Central memory CD8-positive, alpha-beta T cell (primary cell): ENCODE results near the gene DLG5.
"Not testable (repeated sequence)": the region's sequence is repeated elsewhere in the genome, so short reads cannot be mapped to it uniquely, and the experiment has no call there.

Experiments used
- ATAC-seq: fragments of 150-1000 bp; cut with Tn5 transposase; replicated peaks from 2 replicates; pipeline ENCODE4 v1.10.0; 2022; ENCODE audit warnings: mild to moderate bottlenecking, moderate FRiP score, moderate number of reproducible peaks; ENCODE audit not compliant: poor library complexity, severe bottlenecking; ENCODE audit errors: extremely low read depth
- DNase-seq, 2 donors: peaks; one replicate each; pipeline ENCODE4 v3.0.0; 2021; ENCODE audit warnings: low spot score in 2 of 2
- H3K27ac Mint-ChIP-seq: one replicate; pipeline ENCODE4 v1.8.0; 2022; ENCODE audit warnings: low read depth, mild to moderate bottlenecking, moderate library complexity, mixed read lengths
- H3K27me3 Mint-ChIP-seq: one replicate; pipeline ENCODE4 v1.8.0; 2022; ENCODE audit warnings: mixed read lengths
- H3K36me3 Mint-ChIP-seq: one replicate; pipeline ENCODE4 v1.8.0; 2022; ENCODE audit warnings: mild to moderate bottlenecking, moderate library complexity, mixed read lengths; ENCODE audit not compliant: insufficient read depth
- H3K4me1 Mint-ChIP-seq: one replicate; pipeline ENCODE4 v1.8.0; 2022; ENCODE audit warnings: mixed read lengths
- H3K4me3 Mint-ChIP-seq: one replicate; pipeline ENCODE4 v1.8.0; 2022; ENCODE audit warnings: mild to moderate bottlenecking, moderate library complexity, mixed read lengths
- H3K9me3 Mint-ChIP-seq: one replicate; pipeline ENCODE4 v1.8.0; 2022; ENCODE audit warnings: mixed read lengths

Gene DLG5

GRCh38 chr10:77789861-77790260 lies 136.7 kb downstream of the DLG5 start:
- Mint-ChIP-seq H3K9me3 (no peaks in the 10 kb centered on the region), H3K36me3 (peaks cover 6% of the 10 kb centered on the region), H3K27ac (no peak overlapping the region), H3K27me3 (no peaks in the 10 kb centered on the region), H3K4me3 (no peak overlapping the region), H3K4me1 (no peaks in the 10 kb centered on the region)
- ATAC-seq (no peak), DNase-seq (no peak)

- Mint-ChIP-seq H3K9me3 (no peaks in the 10 kb centered on the region), H3K27ac (no peak overlapping the region), H3K36me3 (peaks cover 6% of the 10 kb centered on the region), H3K4me1 (no peaks in the 10 kb centered on the region), H3K27me3 (no peaks in the 10 kb centered on the region), H3K4me3 (no peak overlapping the region)
- ATAC-seq, result no peak
- no peak for DNase-seq
These were observed 137.5 kb downstream of the DLG5 start for GRCh38 chr10:77789016-77789415.

GRCh38 chr10:77788496-77789010 lies 138.0 kb downstream of the DLG5 start:
- H3K9me3 Mint-ChIP-seq, result no peaks in the 10 kb centered on the region
- DNase-seq, result no peak
- H3K4me3 Mint-ChIP-seq, result no peak overlapping the region
- no peaks in the 10 kb centered on the region for H3K4me1 Mint-ChIP-seq
- peaks cover 6% of the 10 kb centered on the region for H3K36me3 Mint-ChIP-seq
- no peak for ATAC-seq
- H3K27ac Mint-ChIP-seq, result no peak overlapping the region
- no peaks in the 10 kb centered on the region for H3K27me3 Mint-ChIP-seq

DNA sequence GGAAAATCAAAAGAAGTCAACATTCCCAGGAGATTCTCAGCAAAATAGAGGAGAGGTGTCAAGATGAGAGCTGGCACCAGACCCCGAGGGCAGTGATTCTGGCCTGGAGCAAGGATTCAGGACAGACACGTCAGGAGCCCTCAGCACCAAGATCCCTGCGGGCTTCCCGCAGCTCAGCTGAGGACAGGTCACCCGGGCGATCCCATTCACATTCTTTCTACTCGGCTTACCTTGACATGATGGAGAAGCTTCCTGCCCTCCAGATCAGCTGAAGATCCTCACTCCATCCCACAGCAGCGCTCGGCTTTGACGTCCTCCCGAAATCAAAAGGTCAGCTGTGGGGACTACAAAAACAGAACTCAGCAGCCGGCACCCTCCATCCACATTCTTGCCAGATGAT lies 139.1 kb downstream of the DLG5 start:
- Mint-ChIP-seq H3K27ac (no peak overlapping the region), H3K36me3 (peaks cover 6% of the 10 kb centered on the region), H3K9me3 (no peaks in the 10 kb centered on the region), H3K4me3 (no peak overlapping the region), H3K4me1 (no peaks in the 10 kb centered on the region), H3K27me3 (no peaks in the 10 kb centered on the region)
- ATAC-seq (no peak), DNase-seq (no peak)

- DNase-seq (no peak), ATAC-seq (no peak)
- no peaks in the 10 kb centered on the region for H3K27me3 Mint-ChIP-seq
- peaks cover 4% of the 10 kb centered on the region for H3K36me3 Mint-ChIP-seq
- H3K4me1 Mint-ChIP-seq, result no peaks in the 10 kb centered on the region
- no peak overlapping the region for H3K4me3 Mint-ChIP-seq
- no peaks in the 10 kb centered on the region for H3K9me3 Mint-ChIP-seq
- H3K27ac Mint-ChIP-seq, result no peak overlapping the region
These were observed 141.7 kb downstream of the DLG5 start for GRCh38 chr10:77784856-77785255.

- ATAC-seq, result no peak
- Mint-ChIP-seq H3K36me3 (peaks cover 2% of the 10 kb centered on the region), H3K4me3 (no peak overlapping the region), H3K27me3 (no peaks in the 10 kb centered on the region), H3K27ac (no peak overlapping the region), H3K9me3 (peaks cover 5% of the 10 kb centered on the region), H3K4me1 (no peaks in the 10 kb centered on the region)
- no peak for DNase-seq
These were observed 144.1 kb downstream of the DLG5 start for GRCh38 chr10:77782328-77783061.

- H3K4me1 Mint-ChIP-seq, result no peaks in the 10 kb centered on the region
- peaks cover 7% of the 10 kb centered on the region for H3K9me3 Mint-ChIP-seq
- no peak for DNase-seq
- H3K4me3 Mint-ChIP-seq, result no peak overlapping the region
- no peak for ATAC-seq
- H3K27ac Mint-ChIP-seq, result no peak overlapping the region
- H3K36me3 Mint-ChIP-seq, result peaks cover 2% of the 10 kb centered on the region
- no peaks in the 10 kb centered on the region for H3K27me3 Mint-ChIP-seq
These were observed 144.9 kb downstream of the DLG5 start for GRCh38 chr10:77781451-77782327.

- Mint-ChIP-seq H3K4me3 (no peak overlapping the region), H3K9me3 (peaks cover 12% of the 10 kb centered on the region), H3K4me1 (no peaks in the 10 kb centered on the region), H3K36me3 (no peaks in the 10 kb centered on the region), H3K27me3 (no peaks in the 10 kb centered on the region), H3K27ac (no peak overlapping the region)
- ATAC-seq, result no peak
- DNase-seq, result no peak
These were observed 146.4 kb downstream of the DLG5 start for GRCh38 chr10:77780180-77780579.

DNA sequence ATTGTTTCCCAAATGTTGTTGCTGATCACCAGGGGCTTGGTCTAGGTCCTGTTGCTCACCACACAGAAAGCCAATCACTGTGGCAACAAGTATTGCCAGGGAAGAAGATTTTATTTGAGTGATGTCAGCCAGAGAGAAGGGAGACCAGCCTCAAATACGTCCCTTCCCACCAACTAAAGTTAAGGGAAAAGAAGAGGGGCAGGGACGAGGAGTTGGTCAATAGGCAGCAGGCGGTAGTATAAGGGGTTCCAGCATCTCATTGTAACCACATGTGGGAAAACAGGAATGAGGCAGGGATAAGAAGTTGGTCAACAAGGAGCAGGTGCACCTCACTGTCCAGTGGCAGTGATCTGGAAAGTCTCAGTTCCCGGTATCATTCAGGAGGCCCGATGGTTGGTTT lies 150.1 kb downstream of the DLG5 start:
- no peaks in the 10 kb centered on the region for H3K36me3 Mint-ChIP-seq

GRCh38 chr10:77774940-77775391 lies 151.6 kb downstream of the DLG5 start:
- ATAC-seq (no peak), DNase-seq (no peak)
- H3K9me3 Mint-ChIP-seq, result peaks cover 12% of the 10 kb centered on the region
- peaks cover 12% of the 10 kb centered on the region for H3K4me1 Mint-ChIP-seq
- no peak overlapping the region for H3K27ac Mint-ChIP-seq
- H3K4me3 Mint-ChIP-seq, result no peak overlapping the region
- no peaks in the 10 kb centered on the region for H3K27me3 Mint-ChIP-seq
- H3K36me3 Mint-ChIP-seq, result no peaks in the 10 kb centered on the region

More for the DNA sequence above, 150.1 kb downstream of the DLG5 start:
- no peak for DNase-seq
- H3K27me3 Mint-ChIP-seq, result no peaks in the 10 kb centered on the region
- H3K4me3 Mint-ChIP-seq, result no peak overlapping the region
- H3K9me3 Mint-ChIP-seq, result peaks cover 12% of the 10 kb centered on the region
- ATAC-seq, result no peak
- H3K27ac Mint-ChIP-seq, result no peak overlapping the region
- peaks cover 12% of the 10 kb centered on the region for H3K4me1 Mint-ChIP-seq

DNA sequence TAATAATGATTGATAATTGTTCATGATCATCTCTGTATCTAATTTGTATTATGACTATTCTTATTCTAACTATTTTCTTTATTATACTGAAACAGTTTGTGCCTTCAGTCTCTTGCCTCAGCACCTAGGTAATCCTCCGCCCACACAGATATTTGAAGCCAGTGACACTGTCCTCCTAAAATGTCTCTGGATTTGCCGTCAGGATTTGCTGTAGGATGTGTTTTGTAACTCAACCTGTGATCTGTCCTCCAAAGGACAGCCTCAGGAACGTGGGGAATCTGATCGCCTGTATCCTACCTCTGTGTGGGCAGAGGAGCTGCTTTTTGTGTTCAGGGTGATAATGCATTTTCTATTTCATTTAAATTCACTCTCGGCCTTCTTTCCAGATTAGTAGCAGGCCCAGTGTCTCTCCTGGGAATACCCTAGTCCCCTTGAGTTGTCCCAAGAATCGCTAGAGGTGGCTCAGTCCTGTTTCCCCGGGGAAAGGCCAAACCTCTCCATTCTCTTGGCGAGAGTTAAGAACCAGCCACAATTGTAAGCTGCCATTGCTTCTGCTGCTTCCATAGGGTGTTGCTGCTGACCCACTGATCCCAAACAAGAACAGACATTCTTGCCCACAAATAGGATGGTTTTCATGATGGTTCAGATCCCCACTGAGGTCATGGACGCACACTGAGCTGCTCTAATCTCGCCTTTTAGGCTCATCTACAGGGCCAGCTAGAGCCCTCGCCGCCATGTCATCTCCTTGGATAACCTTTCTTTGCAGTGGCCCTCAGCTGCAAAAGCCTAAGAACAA lies 152.7 kb downstream of the DLG5 start:
- no peak for DNase-seq
- Mint-ChIP-seq H3K36me3 (no peaks in the 10 kb centered on the region), H3K27me3 (no peaks in the 10 kb centered on the region), H3K4me3 (no peak overlapping the region), H3K27ac (no peak overlapping the region), H3K4me1 (peaks cover 12% of the 10 kb centered on the region), H3K9me3 (peaks cover 12% of the 10 kb centered on the region)
- no peak for ATAC-seq

DNA sequence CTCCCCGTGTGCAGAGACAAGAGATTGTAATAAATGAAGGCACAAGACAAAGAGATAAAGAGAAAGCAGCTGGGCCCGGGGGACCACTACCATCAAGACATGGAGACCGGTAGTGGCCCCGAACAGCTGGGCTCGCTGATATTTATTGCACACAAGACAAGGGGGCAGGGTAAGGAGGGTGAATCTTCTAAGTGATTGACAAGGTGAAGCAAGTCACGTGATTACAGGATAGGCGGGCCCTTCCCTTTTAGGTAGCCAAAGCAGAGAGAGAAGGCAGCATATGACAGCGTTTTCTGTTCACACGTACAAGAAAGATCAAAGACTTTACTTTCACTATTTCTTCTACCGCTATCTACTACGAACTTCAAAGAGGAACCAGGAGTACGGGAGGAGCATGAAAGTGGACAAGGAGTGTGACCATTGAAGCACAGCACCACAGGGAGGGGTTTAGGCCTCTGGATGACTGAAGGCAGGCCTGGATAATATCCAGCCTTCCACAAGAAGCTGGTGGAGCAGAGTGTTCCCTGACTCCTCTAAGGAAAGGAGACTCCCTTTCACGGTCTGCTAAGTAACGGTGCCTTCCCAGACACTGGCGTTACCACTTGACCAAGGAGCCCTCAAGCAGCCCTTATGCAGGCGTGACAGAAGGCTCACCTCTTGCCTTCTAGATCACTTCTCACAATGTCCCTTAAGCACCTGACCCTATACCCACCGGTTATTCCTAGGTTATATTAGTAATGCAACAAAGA lies 153.5 kb downstream of the DLG5 start:
- not testable (repeated sequence) for H3K36me3 Mint-ChIP-seq, H3K27ac Mint-ChIP-seq, DNase-seq, H3K27me3 Mint-ChIP-seq, H3K4me3 Mint-ChIP-seq, ATAC-seq
- H3K4me1 Mint-ChIP-seq, result peaks cover 12% of the 10 kb centered on the region
- peaks cover 12% of the 10 kb centered on the region for H3K9me3 Mint-ChIP-seq
